Natural killer cell (primary cell): Measurements from ENCODE around the gene NOP9. TPM values are rescaled to one million over a fixed set of nuclear protein-coding genes. Genes with fewer than 3 reads are reported as not detected.

Experiments used
- ATAC-seq, 3 donors: fragments of 150-1000 bp in 2 of 3; fragments of 200-7000 bp in 1 of 3; cut with Tn5 transposase; 1 replicate in 1 of 3; 2 replicates in 2 of 3; pipeline ENCODE4 v1.10.0; 2021; ENCODE audit warnings: mild to moderate bottlenecking in 2 of 3, moderate library complexity in 2 of 3
- DNase-seq, 2 donors: peaks; one replicate each; pipeline versions ENCODE4 v3.0.0 to v3.0.0-alpha.2; 2013 to 2021; ENCODE audit warnings: mixed read lengths in 1 of 2
- H3K27ac ChIP-seq: one replicate; pipeline ENCODE4 v1.5.1; 2013; ENCODE audit warnings: mild to moderate bottlenecking, low read length
- H3K27me3 ChIP-seq: one replicate; pipeline ENCODE4 v1.6.1; 2013; ENCODE audit warnings: low read length; ENCODE audit not compliant: control insufficient read depth, insufficient read depth
- H3K36me3 ChIP-seq: one replicate; pipeline ENCODE4 v1.6.1; 2013; ENCODE audit warnings: low read length; ENCODE audit not compliant: control insufficient read depth, insufficient read depth
- H3K4me1 ChIP-seq: one replicate; pipeline ENCODE4 v1.6.1; 2013; ENCODE audit warnings: low read length; ENCODE audit not compliant: control insufficient read depth, insufficient read depth
- H3K4me3 ChIP-seq: one replicate; pipeline ENCODE4 v1.5.1; 2013; ENCODE audit warnings: low read length
- H3K9me3 ChIP-seq: one replicate; pipeline ENCODE4 v1.6.1; 2013; ENCODE audit warnings: low read length; ENCODE audit not compliant: control insufficient read depth, insufficient read depth
- H3K27ac Mint-ChIP-seq, 2 donors: one replicate each; pipeline ENCODE4 v1.8.0; 2022; ENCODE audit warnings: mild to moderate bottlenecking in 2 of 2, mixed read lengths in 2 of 2, moderate library complexity in 1 of 2
- H3K27me3 Mint-ChIP-seq, 2 donors: one replicate each; pipeline ENCODE4 v1.8.0; 2022; ENCODE audit warnings: low read depth in 2 of 2, mixed read lengths in 2 of 2
- H3K36me3 Mint-ChIP-seq: one replicate; pipeline ENCODE4 v1.8.0; 2022; ENCODE audit warnings: mixed read lengths
- H3K4me1 Mint-ChIP-seq, 2 donors: one replicate each; pipeline ENCODE4 v1.8.0; 2022; ENCODE audit warnings: mixed read lengths in 2 of 2
- H3K4me3 Mint-ChIP-seq: one replicate; pipeline ENCODE4 v1.8.0; 2022; ENCODE audit warnings: mild to moderate bottlenecking, moderate library complexity, mixed read lengths
- H3K9me3 Mint-ChIP-seq, 2 donors: one replicate each; pipeline ENCODE4 v1.8.0; 2022; ENCODE audit warnings: mixed read lengths in 2 of 2
- CTCF ChIP-seq: fragments of 200-600 bp; IDR thresholded peaks from one replicate; pipeline ENCODE4 v1.8.0; 2022; ENCODE audit warnings: antibody characterized with exemption
- WGBS: methylation state at CpG from one replicate; pipeline ENCODE4 v1.1.7; 2013; ENCODE audit warnings: missing lambda C conversion rate; ENCODE audit not compliant: insufficient coverage; 5-methylcytosine and 5-hydroxymethylcytosine counted together
- intact Hi-C: fragments of 100-400 bp; cut with micrococcal nuclease; formaldehyde crosslinking; loops from one replicate; pipeline ENCODE4 v1.14.2; 2022
- total RNA-seq, 4 donors: library from RNA; stranded (reverse); fragments of 120-200 nt in 1 of 4; gene quantifications; one replicate each; pipeline versions ENCODE4 v1.2.3 to v1.2.4, GENCODE V29; 2013 to 2022

NOP9 gene
- total RNA-seq, 3 donors from 2014 or later (not counting 1 experiment from before 2014, with no cell fraction given), result 34.9 to 47.8 (median 39.2) TPM

GRCh38 chr14:24286996-24287395 lies 12.7 kb upstream of the NOP9 start:
- no peak for TF ChIP-seq CTCF
- Mint-ChIP-seq H3K27me3 (no peaks in the 10 kb centered on the region), H3K27ac (no peak overlapping the region), H3K4me1 (no peaks in the 10 kb centered on the region), H3K4me3 (no peak overlapping the region), H3K36me3 (peaks cover 9% of the 10 kb centered on the region), H3K9me3 (no peaks in the 10 kb centered on the region)
- WGBS, result 96% methylated on average over 5 of the region's 5 CpGs
- no peak overlapping the region for H3K27ac ChIP-seq
- no peak for ATAC-seq
- DNase-seq, result no peak
- intact Hi-C loops, result no loop called here
- no peaks in the 10 kb centered on the region for H3K9me3 ChIP-seq
- H3K36me3 ChIP-seq, result peaks cover 24% of the 10 kb centered on the region
- H3K4me3 ChIP-seq, result no peak overlapping the region
- H3K4me1 ChIP-seq, result peaks cover 19% of the 10 kb centered on the region
- no peaks in the 10 kb centered on the region for H3K27me3 ChIP-seq

DNA sequence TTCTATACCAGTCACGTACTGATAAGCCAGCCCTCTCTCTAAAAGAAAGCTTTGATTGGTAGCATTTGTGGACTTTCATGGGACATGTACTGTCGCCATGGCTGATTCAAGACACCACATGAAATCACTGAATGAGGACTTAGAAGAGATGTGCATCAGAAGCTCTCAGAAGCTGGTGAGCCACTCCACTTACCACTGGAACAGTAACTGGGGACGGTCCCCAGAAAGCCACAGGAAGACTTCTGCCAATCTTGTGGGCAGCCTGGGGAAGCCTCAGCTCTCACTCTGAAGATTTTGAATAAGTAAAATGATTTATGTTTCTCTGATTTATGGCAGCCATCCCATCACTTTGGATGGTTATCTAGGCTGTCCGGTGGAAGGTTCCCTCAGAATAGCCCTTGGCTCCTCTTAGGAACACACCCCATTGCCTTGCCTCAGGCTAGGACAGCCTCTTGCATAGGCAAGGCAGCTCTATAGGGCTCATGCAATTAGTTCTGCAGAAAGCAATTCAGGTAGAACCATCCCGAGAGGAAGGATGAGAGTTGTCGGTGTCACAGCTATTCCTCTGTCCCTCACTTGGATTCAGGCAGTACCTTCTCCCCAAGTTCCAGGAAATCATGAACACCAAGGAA lies 9.9 kb upstream of the NOP9 start:
- Mint-ChIP-seq H3K9me3 (no peaks in the 10 kb centered on the region), H3K27ac (no peak overlapping the region), H3K27me3 (no peaks in the 10 kb centered on the region), H3K4me1 (no peaks in the 10 kb centered on the region), H3K4me3 (no peak overlapping the region), H3K36me3 (peaks cover 9% of the 10 kb centered on the region)
- 52% methylated on average over 6 of the region's 6 CpGs for WGBS
- Histone ChIP-seq H3K4me3 (no peak overlapping the region), H3K27ac (no peak overlapping the region), H3K4me1 (peaks cover 16% of the 10 kb centered on the region), H3K36me3 (peaks cover 35% of the 10 kb centered on the region), H3K9me3 (no peaks in the 10 kb centered on the region), H3K27me3 (no peaks in the 10 kb centered on the region)
- ATAC-seq, result peak in 2 of 3 donors; percentile 21 to 55
- intact Hi-C loops, result no loop called here
- peak in 1 of 2 donors; percentile 53 for DNase-seq
- no peak for TF ChIP-seq CTCF

- DNase-seq, result no peak
- Histone ChIP-seq H3K36me3 (peaks cover 39% of the 10 kb centered on the region), H3K9me3 (no peaks in the 10 kb centered on the region), H3K27me3 (no peaks in the 10 kb centered on the region), H3K4me1 (peaks cover 16% of the 10 kb centered on the region), H3K27ac (no peak overlapping the region), H3K4me3 (no peak overlapping the region)
- no peak for TF ChIP-seq CTCF
- Mint-ChIP-seq H3K4me1 (no peaks in the 10 kb centered on the region), H3K4me3 (no peak overlapping the region), H3K27me3 (no peaks in the 10 kb centered on the region), H3K36me3 (peaks cover 11% of the 10 kb centered on the region), H3K9me3 (no peaks in the 10 kb centered on the region), H3K27ac (no peak overlapping the region)
- no peak for ATAC-seq
- WGBS, result 95% methylated on average over 8 of the region's 9 CpGs
- intact Hi-C loops, result no loop called here
Measured at GRCh38 chr14:24290746-24291145, 8.9 kb upstream of the NOP9 start.
